Endodermal cell (in vitro differentiated cells): ENCODE measurements around the gene MBTPS1. TPM values are rescaled to one million over a fixed set of nuclear protein-coding genes. Genes with fewer than 3 reads are reported as not detected.

ENCODE experiments used
- DNase-seq: peaks from one replicate; pipeline ENCODE4 v3.0.0-alpha.2; 2017
- H3K27ac ChIP-seq: 2 replicates; pipeline ENCODE4 v1.5.1; 2013; ENCODE audit warnings: mild to moderate bottlenecking, low read depth, low read length, moderate library complexity
- H3K27me3 ChIP-seq: 2 replicates; pipeline ENCODE4 v1.6.1; 2013; ENCODE audit warnings: mild to moderate bottlenecking, low read length, moderate library complexity; ENCODE audit not compliant: insufficient read depth, control insufficient read depth, poor library complexity, severe bottlenecking
- H3K36me3 ChIP-seq: 2 replicates; pipeline ENCODE4 v1.7.0; 2013; ENCODE audit warnings: mild to moderate bottlenecking, low read length, moderate library complexity; ENCODE audit not compliant: control insufficient read depth, insufficient read depth
- H3K4me1 ChIP-seq: one replicate; pipeline ENCODE4 v1.7.0; 2013; ENCODE audit warnings: low read length; ENCODE audit not compliant: control insufficient read depth, insufficient read depth
- H3K4me3 ChIP-seq: 2 replicates; pipeline ENCODE4 v1.5.1; 2013; ENCODE audit warnings: mild to moderate bottlenecking, low read length, moderate library complexity
- H3K9ac ChIP-seq: 2 replicates; pipeline ENCODE4 v1.6.1; 2013; ENCODE audit warnings: mild to moderate bottlenecking, low read length, moderate library complexity; ENCODE audit not compliant: poor library complexity, severe bottlenecking; ENCODE audit errors: extremely low read depth
- H3K9me3 ChIP-seq: 2 replicates; pipeline ENCODE4 v1.6.1; 2013; ENCODE audit warnings: mild to moderate bottlenecking, low read length, moderate library complexity; ENCODE audit not compliant: control insufficient read depth
- H3K27ac Mint-ChIP-seq: 2 replicates; pipeline ENCODE4 v1.8.0; 2020; ENCODE audit warnings: mixed read lengths
- H3K27me3 Mint-ChIP-seq: 2 replicates; pipeline ENCODE4 v1.8.0; 2021; ENCODE audit warnings: mild to moderate bottlenecking, mixed read lengths; ENCODE audit not compliant: insufficient read depth
- H3K36me3 Mint-ChIP-seq: 2 replicates; pipeline ENCODE4 v1.8.0; 2020; ENCODE audit warnings: low read depth, mixed read lengths
- H3K4me1 Mint-ChIP-seq: 2 replicates; pipeline ENCODE4 v1.8.0; 2020; ENCODE audit warnings: mixed read lengths
- H3K4me3 Mint-ChIP-seq: 2 replicates; pipeline ENCODE4 v1.8.0; 2020; ENCODE audit warnings: mild to moderate bottlenecking, moderate library complexity, mixed read lengths
- H3K9me3 Mint-ChIP-seq: 2 replicates; pipeline ENCODE4 v1.8.0; 2020; ENCODE audit warnings: mild to moderate bottlenecking, mixed read lengths
- WGBS, 2 experiments: methylation state at CpG; one replicate each; pipeline versions ENCODE4 v1.1.5 to v1.1.7; 2013; ENCODE audit warnings: missing lambda C conversion rate in 2 of 2, mixed read lengths in 1 of 2; ENCODE audit not compliant: insufficient coverage in 1 of 2, insufficient read length in 1 of 2; 5-methylcytosine and 5-hydroxymethylcytosine counted together
- total RNA-seq, 2 donors: library from RNA; stranded (reverse); fragmentation: NEBNext Ultra II Directional in 1 of 2; extraction: Animal tissue kit (Norgen Biotek cat#: 25700) in 1 of 2; gene quantifications; 2 replicates in 1 of 2; 3 replicates in 1 of 2; pipeline ENCODE4 v1.2.1, GENCODE V29; 2021
- TF ChIP-seq, protein P1 (sequence below): fragments of 200-600 bp; sonication (generic); conservative IDR thresholded peaks from 2 replicates; pipeline ENCODE4 v1.5.0; 2021; ENCODE audit warnings: antibody characterized with exemption, mild to moderate bottlenecking

The MBTPS1 gene
- total RNA-seq, 2 donors from 2014 or later, result 59.7 to 62.9 TPM

DNA sequence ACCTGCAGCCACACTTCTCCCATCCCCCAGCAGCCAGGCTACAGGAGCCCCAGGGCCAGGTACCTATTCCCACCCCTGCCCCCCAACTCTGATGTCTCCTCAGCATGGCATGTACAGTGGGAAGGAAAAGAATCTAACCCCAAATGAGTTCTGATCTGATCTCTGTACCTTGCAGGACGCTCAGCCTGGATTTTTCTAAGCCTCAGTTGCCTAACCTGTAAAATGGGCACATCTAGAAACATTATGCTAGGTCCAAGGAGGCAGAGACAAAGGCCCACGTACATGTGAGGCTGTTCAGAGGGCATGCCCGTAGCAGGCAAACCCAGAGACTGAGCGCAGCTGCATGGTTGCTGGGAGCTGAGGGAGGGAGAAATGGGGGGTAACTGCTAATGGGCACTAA lies 109.2 kb downstream of the MBTPS1 start:
- Mint-ChIP-seq H3K4me1 (no peaks in the 10 kb centered on the region), H3K4me3 (no peak overlapping the region), H3K27ac (no peak overlapping the region), H3K36me3 (no peaks in the 10 kb centered on the region), H3K27me3 (peaks cover 8% of the 10 kb centered on the region), H3K9me3 (no peaks in the 10 kb centered on the region)
- Histone ChIP-seq H3K27me3 (no peaks in the 10 kb centered on the region), H3K4me1 (no peaks in the 10 kb centered on the region), H3K9ac (no peak overlapping the region), H3K27ac (no peak overlapping the region), H3K36me3 (no peaks in the 10 kb centered on the region), H3K4me3 (no peak overlapping the region), H3K9me3 (no peaks in the 10 kb centered on the region)
- TF ChIP-seq, protein P1, sequence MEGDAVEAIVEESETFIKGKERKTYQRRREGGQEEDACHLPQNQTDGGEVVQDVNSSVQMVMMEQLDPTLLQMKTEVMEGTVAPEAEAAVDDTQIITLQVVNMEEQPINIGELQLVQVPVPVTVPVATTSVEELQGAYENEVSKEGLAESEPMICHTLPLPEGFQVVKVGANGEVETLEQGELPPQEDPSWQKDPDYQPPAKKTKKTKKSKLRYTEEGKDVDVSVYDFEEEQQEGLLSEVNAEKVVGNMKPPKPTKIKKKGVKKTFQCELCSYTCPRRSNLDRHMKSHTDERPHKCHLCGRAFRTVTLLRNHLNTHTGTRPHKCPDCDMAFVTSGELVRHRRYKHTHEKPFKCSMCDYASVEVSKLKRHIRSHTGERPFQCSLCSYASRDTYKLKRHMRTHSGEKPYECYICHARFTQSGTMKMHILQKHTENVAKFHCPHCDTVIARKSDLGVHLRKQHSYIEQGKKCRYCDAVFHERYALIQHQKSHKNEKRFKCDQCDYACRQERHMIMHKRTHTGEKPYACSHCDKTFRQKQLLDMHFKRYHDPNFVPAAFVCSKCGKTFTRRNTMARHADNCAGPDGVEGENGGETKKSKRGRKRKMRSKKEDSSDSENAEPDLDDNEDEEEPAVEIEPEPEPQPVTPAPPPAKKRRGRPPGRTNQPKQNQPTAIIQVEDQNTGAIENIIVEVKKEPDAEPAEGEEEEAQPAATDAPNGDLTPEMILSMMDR, result no peak
- no peak for DNase-seq
- 78 to 84% methylated on average over 2 to 4 of the region's 4 CpGs for WGBS, 2 experiments

DNA sequence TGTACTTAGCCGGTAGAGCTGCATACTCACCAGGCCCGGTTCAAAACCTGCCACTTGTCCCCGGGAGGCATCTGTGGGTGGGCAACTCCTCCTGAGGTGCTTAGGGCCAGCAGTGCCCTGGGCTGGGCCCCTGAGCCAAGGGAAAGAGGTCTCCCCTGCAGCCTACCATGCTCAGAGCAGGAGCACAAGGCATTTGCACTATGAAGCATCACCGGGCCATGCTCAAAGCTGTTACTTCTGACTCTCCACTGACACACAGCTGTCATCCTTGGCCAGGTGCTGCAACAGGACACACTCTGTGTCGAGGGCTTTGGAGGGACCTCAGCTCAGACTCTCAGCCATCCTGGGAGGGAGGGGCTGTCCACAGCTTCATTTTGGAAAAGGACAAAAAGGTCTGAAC lies 111.4 kb downstream of the MBTPS1 start:
- no peak overlapping the region for H3K4me3 ChIP-seq
- H3K4me1 ChIP-seq, result no peaks in the 10 kb centered on the region
- Mint-ChIP-seq H3K27ac (no peak overlapping the region), H3K9me3 (no peaks in the 10 kb centered on the region), H3K4me1 (no peaks in the 10 kb centered on the region), H3K36me3 (no peaks in the 10 kb centered on the region), H3K4me3 (no peak overlapping the region), H3K27me3 (peaks cover 8% of the 10 kb centered on the region)
- H3K9me3 ChIP-seq, result no peaks in the 10 kb centered on the region
- no peaks in the 10 kb centered on the region for H3K36me3 ChIP-seq
- no peak overlapping the region for H3K9ac ChIP-seq
- TF ChIP-seq, protein P1, result no peak
- 90 to 94% methylated on average over 3 to 5 of the region's 5 CpGs for WGBS, 2 experiments
- no peak overlapping the region for H3K27ac ChIP-seq
- no peaks in the 10 kb centered on the region for H3K27me3 ChIP-seq
- no peak for DNase-seq

DNA sequence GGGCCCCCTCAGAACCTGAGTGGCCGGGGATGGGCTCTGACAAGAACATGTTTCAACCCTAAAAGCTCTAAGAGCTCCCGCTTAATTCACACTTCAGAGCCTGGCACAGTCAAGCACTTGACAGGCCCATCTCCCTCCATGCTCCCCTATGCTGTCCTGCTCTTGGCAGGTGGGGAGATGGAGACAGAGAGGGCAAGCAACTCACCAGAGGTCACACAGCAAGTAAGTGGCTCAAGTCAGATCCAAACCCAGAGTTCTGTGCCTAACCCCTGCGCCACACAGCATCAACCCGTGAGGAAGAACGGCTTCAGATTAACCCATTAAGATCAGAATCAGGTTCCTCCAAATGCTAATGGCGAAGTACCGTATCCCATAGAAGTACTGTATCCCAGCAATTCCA lies 112.3 kb downstream of the MBTPS1 start:
- Histone ChIP-seq H3K4me3 (no peak overlapping the region), H3K9me3 (no peaks in the 10 kb centered on the region), H3K9ac (no peak overlapping the region), H3K36me3 (no peaks in the 10 kb centered on the region), H3K4me1 (no peaks in the 10 kb centered on the region), H3K27ac (no peak overlapping the region), H3K27me3 (no peaks in the 10 kb centered on the region)
- TF ChIP-seq, protein P1, result no peak
- Mint-ChIP-seq H3K4me1 (no peaks in the 10 kb centered on the region), H3K27me3 (peaks cover 8% of the 10 kb centered on the region), H3K9me3 (no peaks in the 10 kb centered on the region), H3K4me3 (no peak overlapping the region), H3K36me3 (no peaks in the 10 kb centered on the region), H3K27ac (no peak overlapping the region)
- WGBS, 2 experiments, result 93 to 95% methylated on average over 6 to 7 of the region's 7 CpGs
- DNase-seq, result no peak

Other genes with a start within 250 kb of the MBTPS1 start
- 10 to 100 TPM; 11.1 to 19.0 TPM for gene MLYCD, start 217.8 kb downstream of the MBTPS1 start, total RNA-seq
- 1 to 10 TPM; 1.6 to 2.7 TPM for gene OSGIN1, start 163.7 kb downstream of the MBTPS1 start, total RNA-seq
- 1 to 10 TPM; 2.7 to 3.3 TPM for gene NECAB2, start 148.7 kb downstream of the MBTPS1 start, total RNA-seq
- not detected for gene SLC38A8, start 74.1 kb downstream of the MBTPS1 start, total RNA-seq
- 10 to 100 TPM; 49.5 to 68.3 TPM for gene HSDL1, start 28.2 kb upstream of the MBTPS1 start, total RNA-seq
- gene DNAAF1, start 28.4 kb upstream of the MBTPS1 start, total RNA-seq, result under 1 TPM; 0.59 to 0.66 TPM
- 10 to 100 TPM; 92.0 to 99.8 TPM for gene TAF1C, start 70.1 kb upstream of the MBTPS1 start, total RNA-seq
- not detected for gene ADAD2, start 74.2 kb upstream of the MBTPS1 start, total RNA-seq
- gene KCNG4, start 123.1 kb upstream of the MBTPS1 start, total RNA-seq, result not detected
- gene WFDC1, start 177.9 kb upstream of the MBTPS1 start, total RNA-seq, result under 1 TPM in 1 of 2 donors, not detected in 1; 0.15 TPM